GM20431 (cell line): ENCODE data around the gene GRM7.

Experiments
- in situ Hi-C: fragments of 300-500 bp; cut with MseI, MboI; formaldehyde crosslinking; loops from one replicate; pipeline ENCODE4 v1.15.0; 2020; ENCODE audit warnings: low sequenced_read_pairs; ENCODE audit not compliant: unreplicated experiment

Gene GRM7

DNA sequence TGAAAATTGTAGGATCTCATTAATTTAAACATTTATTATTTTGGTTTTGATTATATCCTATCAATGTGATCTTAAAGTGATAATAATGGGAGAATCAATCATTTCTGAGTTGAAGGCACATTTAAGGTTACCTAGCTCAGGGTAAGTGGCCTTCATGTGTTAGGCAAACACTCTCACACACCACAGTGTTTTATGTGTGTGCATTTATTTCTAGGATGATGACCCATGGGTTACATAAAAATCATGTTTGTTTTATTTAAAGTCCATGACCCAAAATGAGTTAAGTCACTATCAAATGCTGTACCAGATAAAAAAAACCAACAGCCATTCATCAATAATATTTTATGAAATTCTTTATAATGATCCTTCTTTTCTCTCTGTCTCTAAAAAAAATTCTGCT, 520.8 kb downstream of the GRM7 start:
- in situ Hi-C loops = no loop called here

DNA sequence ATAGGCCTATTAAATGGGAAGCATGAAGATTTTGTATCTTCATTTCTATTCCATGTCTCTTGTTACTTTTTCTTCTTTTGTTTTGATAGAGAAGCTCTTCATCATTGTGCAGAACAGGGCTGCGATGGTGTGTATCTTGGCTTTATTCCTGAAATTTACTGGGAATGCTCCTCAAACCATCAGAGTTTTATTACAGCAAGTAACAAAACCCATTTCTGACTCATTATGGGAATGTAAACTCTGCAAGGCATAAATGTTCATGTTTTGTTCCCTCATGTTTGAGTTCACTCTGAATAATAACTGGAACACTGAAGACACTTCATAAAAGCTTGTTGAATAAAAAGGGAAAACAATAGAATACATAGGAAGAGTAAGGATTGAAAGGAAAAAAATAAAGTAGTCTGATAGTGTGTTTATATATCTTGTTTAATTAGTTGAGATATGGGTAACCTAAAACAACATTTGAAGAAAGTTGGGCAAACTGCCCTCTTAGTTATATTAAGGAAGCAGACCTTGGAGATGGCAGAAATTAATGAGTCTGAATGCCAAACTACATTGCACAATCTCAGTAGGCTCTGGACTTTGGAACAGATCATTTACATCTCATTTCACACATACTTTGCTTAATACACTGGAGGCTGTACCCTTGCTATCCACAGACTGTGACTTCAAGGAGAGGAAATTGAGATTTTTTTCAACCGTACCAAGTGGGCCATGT, 521.5 kb downstream of the GRM7 start:
- in situ Hi-C loops = no loop called here

DNA sequence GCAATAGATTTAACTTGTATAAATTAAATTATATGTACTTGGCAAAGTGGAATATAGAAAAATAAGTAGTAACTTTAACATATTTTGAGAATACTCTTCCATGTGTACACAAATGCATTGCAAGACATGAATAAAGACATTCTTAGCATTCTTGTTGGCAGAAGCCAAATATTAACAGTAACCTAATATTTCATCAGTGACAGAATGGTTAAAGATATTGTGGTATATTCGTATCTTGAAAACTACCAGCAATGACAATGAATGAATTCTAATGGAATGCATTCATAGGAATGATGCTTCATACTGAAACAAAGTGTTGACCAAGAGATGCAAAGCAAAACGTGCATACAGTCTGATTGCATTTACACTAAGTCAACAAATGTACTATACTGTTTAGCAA, 524.7 kb downstream of the GRM7 start:
- in situ Hi-C loops = no loop called here

DNA sequence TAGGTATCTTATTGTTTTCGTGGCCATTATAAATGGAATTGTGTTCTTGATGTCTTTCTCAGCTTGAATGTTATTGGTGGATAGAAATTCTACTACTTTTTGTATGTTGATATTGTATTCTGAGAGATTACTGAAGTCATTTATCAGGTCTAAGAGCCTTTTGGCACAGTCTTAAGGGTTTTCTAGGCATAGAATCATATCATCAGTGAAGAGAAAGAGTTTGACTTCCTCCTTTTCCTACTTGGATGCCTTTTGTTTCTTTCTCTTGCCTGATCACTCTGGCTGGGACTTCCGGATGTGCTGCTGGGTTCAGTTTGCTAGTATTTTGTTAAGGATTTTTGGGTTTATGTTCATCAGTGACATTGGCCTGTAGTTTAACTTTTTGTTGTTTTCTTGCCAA, 527.1 kb downstream of the GRM7 start:
- in situ Hi-C loops = no loop called here

DNA sequence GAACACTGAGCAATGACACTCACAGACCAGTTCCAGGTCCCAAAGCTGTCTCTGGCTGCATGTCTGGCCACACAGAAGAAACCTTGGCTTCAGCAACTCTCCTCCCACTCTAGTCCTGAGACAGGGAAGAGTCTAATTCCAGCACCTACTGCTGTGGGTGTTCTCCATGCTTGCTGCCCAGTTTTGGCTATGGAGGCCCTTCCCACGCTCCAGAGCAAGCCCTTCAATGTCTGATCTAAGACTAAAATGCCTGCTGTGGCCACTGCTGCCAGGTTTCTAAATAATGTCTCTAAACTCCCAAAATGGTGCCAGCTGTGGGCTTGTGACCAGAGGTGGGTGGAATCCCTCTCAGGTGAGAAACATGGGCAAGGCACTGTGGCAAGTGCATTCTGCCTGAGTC, 531.3 kb downstream of the GRM7 start:
- in situ Hi-C loops = no loop called here

DNA sequence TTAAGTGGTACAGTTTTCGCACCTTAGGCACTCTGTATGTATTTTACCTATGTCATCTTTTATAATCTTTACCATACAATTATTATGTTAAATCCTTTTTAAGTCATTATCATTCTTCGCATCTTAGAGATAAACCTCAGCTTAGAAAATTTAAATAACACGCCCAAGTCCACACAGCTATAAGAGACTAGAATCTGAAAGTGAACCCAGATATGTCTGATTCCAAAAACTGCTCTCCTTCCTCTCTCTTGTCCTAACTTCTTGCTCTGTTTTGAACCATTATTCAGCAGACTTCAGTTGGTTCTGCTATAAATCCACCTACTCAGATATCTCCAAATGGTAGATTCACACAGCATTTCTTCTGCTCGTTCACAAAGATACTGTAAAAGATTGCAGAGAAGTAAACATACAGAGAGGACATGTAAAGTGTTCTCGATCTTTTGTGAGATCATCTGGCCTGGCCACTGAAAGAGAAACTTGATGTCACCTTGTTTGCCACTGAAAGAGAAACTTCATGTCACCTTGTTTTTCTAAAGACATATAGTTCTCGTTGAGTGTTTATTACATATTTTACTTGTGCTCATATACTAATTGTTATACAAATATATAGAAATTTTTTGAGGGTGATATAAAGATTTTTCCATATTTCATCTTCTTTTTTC, 533.2 kb downstream of the GRM7 start:
- in situ Hi-C loops = no loop called here

DNA sequence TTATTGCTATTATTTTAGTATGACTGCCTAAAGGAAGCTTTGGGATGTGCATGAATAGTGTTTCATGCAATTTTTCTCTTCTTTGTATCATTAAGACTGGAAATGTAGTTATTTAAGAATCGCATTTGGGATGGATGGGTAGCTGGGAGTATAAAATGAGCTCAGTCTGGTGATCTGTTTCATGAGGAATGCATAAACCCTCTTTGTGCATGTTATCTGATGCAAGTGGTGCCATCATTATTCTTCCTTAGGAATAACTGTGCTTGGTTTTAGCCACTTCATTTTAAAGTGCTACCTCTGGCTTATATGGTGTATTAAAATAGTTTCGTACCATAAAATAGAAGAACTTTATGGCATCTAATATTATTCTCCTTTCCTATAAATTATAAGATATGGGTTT, 535.6 kb downstream of the GRM7 start:
- in situ Hi-C loops = no loop called here

DNA sequence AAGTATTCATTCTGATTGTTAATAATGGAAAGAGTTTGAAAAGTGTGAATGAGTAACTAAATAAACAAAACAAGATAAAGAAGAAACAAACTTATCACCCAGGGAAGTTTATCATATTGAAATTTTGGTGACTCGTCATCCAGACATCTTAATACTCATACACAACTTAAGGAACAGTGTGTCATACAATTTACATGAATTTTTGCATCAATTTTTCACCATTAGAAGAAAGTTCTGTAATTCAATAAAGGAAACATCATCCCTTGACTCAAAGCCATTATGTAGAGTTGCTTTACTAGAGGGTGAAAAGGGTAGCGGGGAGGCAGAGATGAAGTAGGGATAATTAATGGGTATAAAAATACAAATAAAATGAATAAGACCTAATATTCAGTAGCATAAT, 536.2 kb downstream of the GRM7 start:
- in situ Hi-C loops = no loop called here

DNA sequence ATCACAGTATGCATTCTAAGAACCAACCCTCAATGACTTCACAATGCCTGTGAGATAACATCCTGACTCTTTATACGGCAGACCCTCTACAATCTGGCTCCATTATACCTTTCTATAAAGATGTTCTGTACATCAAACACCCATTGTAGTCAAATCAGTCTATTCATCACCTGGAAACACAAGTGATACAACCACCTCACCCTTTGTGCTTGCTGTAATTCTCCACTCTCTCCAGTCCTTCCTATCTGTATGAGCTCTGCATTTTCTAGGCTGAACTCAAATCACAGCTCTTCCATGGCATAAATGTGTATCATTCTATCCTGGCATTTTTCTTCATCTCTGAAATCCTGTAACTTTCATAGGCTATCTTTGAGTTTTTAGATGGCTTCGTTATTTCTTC, 539.4 kb downstream of the GRM7 start:
- in situ Hi-C loops = no loop called here

DNA sequence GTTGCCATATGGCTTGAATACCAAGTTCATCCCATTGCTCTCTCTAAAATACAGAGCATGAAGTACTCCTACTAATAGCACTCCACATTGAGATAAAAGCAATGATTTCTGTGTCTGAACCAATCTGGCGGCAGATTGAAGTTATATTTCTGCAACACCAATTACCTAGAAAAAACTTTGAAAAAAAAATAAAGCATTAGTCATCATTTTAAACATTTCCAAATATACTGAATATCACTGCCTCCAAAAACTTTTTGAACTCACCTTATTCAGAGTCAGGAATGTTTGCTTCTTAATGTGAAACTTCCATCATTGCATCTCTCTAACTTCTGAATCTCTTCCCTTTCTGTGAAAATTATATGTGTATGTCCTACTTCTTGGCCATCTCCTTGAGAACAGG, 540.5 kb downstream of the GRM7 start:
- in situ Hi-C loops = no loop called here

DNA sequence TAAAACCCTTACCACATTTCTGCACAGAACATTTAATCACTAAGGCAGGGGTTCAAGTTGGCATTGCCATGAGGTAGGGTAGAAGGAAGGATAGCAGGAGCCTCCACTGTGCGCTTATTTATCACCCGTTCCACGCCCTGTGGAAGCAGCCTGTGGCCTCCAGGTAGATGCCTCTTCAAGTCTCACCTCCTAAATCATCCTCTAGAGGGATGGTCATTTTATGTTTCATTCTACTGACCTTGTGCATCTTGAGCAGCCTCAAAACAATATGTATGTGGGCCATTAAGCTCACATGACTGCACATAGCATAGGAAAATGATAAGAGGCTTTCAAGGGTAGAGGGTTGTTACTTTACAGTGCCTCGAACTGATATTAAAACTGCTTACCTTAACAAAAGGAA, 546.2 kb downstream of the GRM7 start:
- in situ Hi-C loops = no loop called here

DNA sequence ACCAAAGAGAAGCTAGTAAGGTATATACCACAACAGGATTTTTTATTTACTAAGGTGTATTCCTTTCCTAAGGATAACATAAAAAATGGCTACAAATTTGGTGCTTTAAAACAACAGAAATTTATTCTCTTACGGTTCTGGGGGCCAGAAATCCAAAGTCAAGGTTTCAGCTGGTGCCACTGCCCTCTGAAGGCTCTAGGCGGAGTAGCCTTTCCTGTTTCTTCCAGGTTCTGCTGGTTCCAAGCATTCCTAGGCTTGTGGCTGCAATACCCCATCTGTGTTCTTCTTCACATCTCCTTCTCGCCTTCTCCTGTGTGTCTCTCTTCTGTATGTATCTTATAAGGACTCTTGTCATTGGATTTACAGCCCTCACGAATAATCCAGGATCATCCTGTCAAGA, 549.9 kb downstream of the GRM7 start:
- in situ Hi-C loops = no loop called here

DNA sequence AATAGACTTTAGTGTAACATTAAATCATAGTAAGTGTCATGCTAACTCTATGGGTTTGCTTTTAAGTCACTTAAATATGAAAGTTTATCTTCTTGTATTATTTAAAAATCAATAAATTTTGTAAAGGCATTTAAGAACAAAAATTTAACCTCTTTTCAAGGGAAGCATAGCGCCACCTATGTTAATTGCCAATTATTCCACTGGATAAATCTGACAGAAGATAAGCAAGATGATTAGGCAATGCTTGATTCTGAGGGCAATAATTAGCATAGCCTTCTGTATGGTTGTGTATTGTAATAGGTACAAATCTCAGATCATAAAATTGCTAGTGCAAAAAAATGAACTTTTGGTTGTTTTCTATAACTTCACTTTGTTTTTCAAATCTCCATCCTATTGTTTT, 560.1 kb downstream of the GRM7 start:
- in situ Hi-C loops = no loop called here

DNA sequence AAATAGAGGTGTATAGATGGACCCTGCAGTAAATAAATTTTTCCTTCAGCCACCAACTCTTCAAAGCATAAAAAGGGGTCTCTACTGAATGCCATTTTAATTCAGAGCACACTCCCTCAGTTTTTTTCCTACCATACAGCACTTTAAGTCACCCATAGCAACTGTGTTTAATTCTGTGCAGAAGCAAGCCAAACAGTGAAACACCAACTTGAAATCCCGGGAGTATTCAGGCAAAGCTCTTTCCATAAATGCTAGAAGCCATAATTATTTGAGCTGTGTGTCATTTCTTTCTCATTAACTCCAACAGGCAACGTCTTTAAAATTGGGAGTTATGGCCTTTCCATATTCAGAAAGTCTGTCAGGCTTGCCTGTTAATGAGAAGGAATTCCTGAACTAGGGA, 562.1 kb downstream of the GRM7 start:
- in situ Hi-C loops = no loop called here

DNA sequence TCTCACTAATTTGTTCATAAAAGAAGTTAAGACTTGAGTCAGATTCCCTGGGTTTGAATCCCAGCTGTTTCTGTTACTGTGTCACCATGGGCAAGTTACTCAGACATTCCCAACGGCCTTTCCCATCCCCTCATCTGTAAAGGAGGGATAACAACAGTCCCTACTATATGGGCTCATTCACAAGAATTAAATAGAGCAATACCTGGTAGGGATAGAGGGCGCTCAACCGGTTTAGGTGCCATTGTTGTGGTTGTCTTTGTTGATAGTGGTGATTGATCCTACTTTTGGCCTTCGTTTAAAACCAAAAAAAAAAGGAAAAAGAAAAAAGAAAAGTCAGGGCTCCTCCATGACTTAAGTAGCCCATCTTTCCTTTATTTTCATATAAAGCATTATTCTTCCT, 563.1 kb downstream of the GRM7 start:
- in situ Hi-C loops = no loop called here

DNA sequence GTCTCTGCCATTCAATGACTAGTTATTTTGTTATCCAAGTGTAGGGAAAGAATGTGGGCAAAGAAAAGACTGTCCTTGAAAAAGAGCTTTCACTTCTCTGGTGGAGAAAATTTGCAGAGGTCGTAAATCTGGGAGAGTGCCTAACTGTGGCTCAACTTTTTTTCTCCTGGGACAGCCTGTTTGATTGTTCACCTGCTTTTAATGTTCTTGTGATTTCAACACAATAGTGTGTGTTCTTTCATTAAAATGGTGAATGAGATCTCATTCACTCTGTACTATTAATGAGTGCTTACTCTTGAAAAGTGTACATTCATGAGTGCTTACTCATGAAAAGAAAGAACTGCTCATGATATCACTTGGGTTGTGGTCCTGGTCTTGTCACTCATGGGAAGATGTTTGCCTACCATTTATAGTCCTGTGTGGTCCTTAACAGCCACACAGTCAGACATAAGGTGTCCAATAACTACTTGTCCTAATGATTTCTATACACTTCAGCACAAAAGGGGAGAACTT, 567.3 kb downstream of the GRM7 start:
- in situ Hi-C loops = no loop called here

DNA sequence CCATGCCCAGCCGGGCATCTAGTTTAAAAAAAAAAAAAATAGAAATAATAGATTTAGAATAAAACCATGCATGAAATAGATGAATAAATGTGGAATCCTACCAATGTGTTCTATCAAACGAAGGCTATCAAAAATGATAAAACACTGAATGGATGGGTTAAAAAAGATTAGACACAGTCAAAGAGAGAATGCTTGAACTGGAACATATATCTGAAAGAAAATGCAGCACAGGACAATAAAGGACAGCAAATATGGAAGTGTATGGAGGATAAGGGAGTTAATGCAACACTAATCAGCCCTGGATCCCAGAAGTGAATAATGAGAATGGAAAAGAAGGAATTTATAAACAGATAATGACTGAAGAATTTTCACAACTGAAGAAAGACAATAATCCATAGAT, 571.7 kb downstream of the GRM7 start:
- in situ Hi-C loops = no loop called here

DNA sequence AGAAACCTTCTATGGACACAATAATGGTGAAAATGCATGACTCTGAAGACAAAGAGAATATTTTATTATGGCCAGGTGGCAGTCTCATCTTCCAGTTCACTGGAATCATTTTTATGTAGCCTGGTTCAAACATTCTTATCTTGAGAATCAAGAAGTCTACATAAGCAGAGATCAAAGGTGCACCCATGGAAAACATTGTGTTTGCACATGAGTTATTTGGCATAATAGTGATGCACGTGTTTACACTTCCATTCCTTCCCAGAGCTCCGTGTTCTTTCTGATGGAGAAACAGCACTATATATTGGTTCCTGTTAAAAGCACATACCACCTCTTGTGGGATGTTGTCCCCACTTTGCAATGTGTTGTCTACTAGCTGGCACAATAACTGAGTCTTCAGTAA, 572.2 kb downstream of the GRM7 start:
- in situ Hi-C loops = no loop called here

DNA sequence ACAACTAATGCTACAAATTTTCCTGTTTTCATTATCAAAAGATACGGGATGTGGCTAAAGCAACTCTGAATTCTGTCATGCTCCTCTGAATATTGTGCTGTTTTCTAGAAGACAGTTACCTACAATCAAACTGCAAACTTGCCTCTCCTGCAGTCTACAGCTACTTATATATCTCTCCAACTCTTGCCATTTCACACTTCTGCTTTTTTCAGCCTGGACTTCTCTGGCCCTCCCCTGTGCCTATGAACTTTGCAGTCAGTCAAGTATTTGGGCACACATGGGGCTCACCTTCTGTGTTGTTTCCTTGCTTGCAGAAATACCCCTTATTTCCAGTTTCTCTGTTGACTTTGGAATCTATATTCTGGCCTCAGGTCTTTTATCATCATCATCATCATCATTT, 575.6 kb downstream of the GRM7 start:
- in situ Hi-C loops = no loop called here

DNA sequence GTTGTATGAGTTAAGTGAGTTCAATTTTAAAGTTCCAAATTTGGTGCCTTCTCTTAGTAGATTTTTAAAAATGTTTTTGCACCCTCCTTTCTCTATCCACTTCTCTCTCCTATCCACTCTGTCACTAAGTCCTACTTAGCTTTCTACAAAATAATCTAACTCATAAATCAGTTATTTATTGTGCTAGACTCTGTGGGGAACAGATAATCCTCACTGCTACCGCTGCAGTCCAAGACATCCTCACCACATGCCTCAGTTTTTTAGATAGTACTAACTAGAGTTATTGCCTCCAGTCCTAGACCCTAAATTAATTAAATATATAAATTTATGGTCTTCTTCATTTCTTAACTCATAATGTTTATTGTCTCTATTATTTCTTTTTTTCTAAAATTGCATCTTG, 576.3 kb downstream of the GRM7 start:
- in situ Hi-C loops = no loop called here

DNA sequence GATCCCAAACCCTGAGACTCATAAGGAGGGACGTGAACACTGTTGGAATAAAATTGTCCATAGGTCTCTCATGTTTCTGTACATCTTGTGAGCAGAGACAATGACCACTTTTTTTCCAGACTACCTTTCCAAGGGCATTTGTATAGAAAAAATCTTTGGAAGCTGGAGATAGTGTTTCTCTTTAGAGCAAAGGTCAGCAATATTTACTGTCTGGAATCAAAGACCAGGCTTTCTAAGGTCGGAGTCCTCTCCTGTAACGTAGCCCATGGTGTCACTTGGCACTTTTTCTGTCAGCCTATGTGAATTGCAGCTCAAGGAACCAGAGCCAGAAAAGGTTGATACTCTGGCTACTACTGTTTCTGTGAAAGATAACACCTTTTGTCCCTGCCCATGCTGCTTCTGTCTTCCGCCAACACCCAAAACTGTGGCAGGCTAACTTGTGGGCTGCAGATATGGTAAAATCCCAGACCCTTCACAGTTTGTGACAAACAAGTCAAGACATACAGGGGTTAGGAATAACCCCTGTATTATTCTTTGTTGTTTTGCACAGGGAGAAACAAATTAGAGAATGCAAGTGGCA, 578.3 kb downstream of the GRM7 start:
- in situ Hi-C loops = no loop called here

DNA sequence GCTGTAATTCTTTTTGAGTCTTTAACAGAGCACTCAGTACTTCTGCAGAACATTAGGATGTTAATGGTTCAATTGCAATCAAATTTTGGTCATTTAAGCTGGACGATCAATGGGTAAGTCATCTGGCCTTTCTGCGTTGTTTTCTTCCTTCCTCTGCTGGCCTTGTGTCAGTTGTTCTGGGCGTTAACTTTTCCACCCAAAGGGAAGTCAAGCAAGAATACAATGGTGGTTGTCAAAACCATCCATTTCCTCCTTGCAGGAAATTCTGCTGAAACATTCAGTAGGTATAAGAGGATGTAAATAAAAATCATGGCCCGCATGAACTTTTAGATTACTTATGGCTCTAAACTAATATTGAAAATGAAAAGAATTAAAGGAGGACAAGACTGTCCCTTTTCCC, 584.0 kb downstream of the GRM7 start:
- in situ Hi-C loops = no loop called here
